Muscle of leg (tissue), 11 donors: ENCODE data around the gene SERPINA12. TPM values are rescaled to one million over a fixed set of nuclear protein-coding genes. Genes with fewer than 3 reads are reported as not detected.
"Not testable (repeated sequence)": the region's sequence is repeated elsewhere in the genome, so short reads cannot be mapped to it uniquely, and the experiment has no call there.

ENCODE experiments used
- DNase-seq: peaks from one replicate; pipeline ENCODE4 v3.0.0; 2013
- H3K27ac ChIP-seq: one replicate; pipeline ENCODE4 v1.5.1; 2013; ENCODE audit warnings: mild to moderate bottlenecking, low read length, control low read depth
- H3K27me3 ChIP-seq: one replicate; pipeline ENCODE4 v1.6.1; 2013; ENCODE audit warnings: low read length; ENCODE audit not compliant: control insufficient read depth, insufficient read depth
- H3K36me3 ChIP-seq: one replicate; pipeline ENCODE4 v1.6.1; 2013; ENCODE audit warnings: low read length; ENCODE audit not compliant: control insufficient read depth, insufficient read depth
- H3K4me1 ChIP-seq: one replicate; pipeline ENCODE4 v1.6.1; 2013; ENCODE audit warnings: low read length; ENCODE audit not compliant: control insufficient read depth, insufficient read depth
- H3K4me3 ChIP-seq: one replicate; pipeline ENCODE4 v1.5.1; 2013; ENCODE audit warnings: low read length, control low read depth
- H3K9me3 ChIP-seq: replicated peaks from 2 replicates; pipeline ENCODE4 v1.6.1; 2013; ENCODE audit warnings: low read depth, low read length; ENCODE audit not compliant: control insufficient read depth
- WGBS: methylation state at CpG from one replicate; pipeline ENCODE4 v1.1.5; 2013; ENCODE audit warnings: missing lambda C conversion rate; ENCODE audit not compliant: insufficient coverage; 5-methylcytosine and 5-hydroxymethylcytosine counted together
- polyA plus RNA-seq, 8 donors: library from polyadenylated mRNA; unstranded; fragments of 120-200 nt; gene quantifications; one replicate each; pipeline versions ENCODE4 v1.2.1 to v1.2.3, GENCODE V29; 2013; ENCODE audit warnings: inconsistent platforms in 1 of 8, low replicate concordance in 1 of 8; ENCODE audit not compliant: insufficient read length in 8 of 8, insufficient read depth in 1 of 8
- total RNA-seq: library from RNA; stranded (reverse); fragments of 120-200 nt; gene quantifications from one replicate; pipeline ENCODE4 v1.2.4, GENCODE V29; 2013

SERPINA12 gene
- total and polyA plus RNA-seq, 9 donors = not detected

DNA sequence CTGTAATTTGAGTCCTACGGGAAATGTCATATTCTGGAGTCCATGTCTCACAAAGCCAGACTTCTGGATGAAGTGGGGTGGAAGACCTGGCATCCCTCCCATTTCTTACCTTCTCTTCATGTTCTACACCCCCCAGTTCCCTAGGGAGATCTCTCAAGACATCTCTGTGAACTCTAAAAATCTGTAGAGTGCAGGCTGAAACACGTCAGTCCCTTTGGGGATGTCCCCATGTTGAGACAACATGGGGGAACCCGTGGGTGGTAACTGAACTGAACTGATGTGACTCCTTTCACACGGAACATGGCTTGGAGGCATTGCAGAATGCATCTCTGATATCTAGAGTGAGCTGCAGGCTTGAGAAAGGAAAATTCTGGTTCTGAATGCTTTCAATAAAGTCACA is 15.2 kb downstream of the SERPINA12 start:
- WGBS = 67% methylated on average over 3 of the region's 4 CpGs
- Histone ChIP-seq H3K4me1 (no peaks in the 10 kb centered on the region), H3K4me3 (no peak overlapping the region), H3K9me3 (no peaks in the 10 kb centered on the region), H3K27ac (no peak overlapping the region), H3K36me3 (no peaks in the 10 kb centered on the region), H3K27me3 (peaks cover 5% of the 10 kb centered on the region)
- DNase-seq = no peak

DNA sequence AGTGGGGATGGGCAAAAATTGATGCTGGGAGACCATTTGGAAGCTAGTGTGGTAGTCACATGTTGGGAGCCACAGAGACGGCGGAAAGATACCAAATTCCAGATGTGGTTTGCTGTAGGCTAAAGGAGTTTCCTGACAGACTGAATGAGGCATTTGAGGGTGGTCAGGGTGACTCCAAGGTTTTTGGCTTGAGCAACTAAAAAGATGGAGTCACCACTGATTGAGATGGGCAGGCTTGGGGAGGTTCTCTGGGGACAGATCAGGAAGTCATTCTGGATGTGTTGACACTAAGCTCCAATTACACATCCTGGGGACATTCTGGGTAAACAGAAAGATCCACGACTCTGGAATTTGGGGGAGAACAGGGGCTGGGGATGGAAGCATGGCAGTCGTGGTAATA is 17.8 kb downstream of the SERPINA12 start:
- H3K27me3 ChIP-seq = peaks cover 16% of the 10 kb centered on the region
- WGBS = 44% methylated on average over 3 of the region's 4 CpGs

DNA sequence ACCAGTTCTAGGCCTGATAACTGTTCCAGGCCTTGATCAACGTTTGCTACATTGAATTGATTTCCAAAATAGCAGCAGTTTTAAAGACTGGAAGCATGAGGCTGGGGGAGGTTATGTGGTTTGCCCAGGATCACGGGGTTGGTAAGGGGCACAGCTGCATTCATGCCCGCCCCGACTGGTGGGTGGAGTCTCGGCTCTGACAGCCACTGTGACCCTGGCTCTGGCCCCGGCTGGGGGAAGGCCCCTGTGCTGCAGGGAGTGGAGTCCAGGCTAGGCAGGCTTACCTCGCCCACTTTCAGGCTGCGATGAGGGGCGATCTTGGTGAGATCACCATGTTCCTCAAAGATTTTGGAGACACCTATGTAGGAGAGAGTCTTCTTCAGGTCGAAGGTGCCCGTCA is 19.9 kb downstream of the SERPINA12 start:
- H3K36me3 ChIP-seq = no peaks in the 10 kb centered on the region
- no peaks in the 10 kb centered on the region for H3K9me3 ChIP-seq
- no peak overlapping the region for H3K4me3 ChIP-seq
- DNase-seq = no peak
- H3K27ac ChIP-seq = no peak overlapping the region
- peaks cover 27% of the 10 kb centered on the region for H3K27me3 ChIP-seq
- 58% methylated on average over 8 of the region's 11 CpGs for WGBS
- peaks cover 9% of the 10 kb centered on the region for H3K4me1 ChIP-seq

More for the DNA sequence above, 17.8 kb downstream of the SERPINA12 start:
- peaks cover 4% of the 10 kb centered on the region for H3K4me1 ChIP-seq
- H3K4me3 ChIP-seq = no peak overlapping the region
- H3K9me3 ChIP-seq = no peaks in the 10 kb centered on the region
- H3K27ac ChIP-seq = no peak overlapping the region
- DNase-seq = no peak
- H3K36me3 ChIP-seq = no peaks in the 10 kb centered on the region

- 34% methylated on average over 3 of the region's 5 CpGs for WGBS
- Histone ChIP-seq H3K4me1 (peaks cover 9% of the 10 kb centered on the region), H3K27ac (no peak overlapping the region), H3K36me3 (no peaks in the 10 kb centered on the region), H3K27me3 (peaks cover 29% of the 10 kb centered on the region), H3K4me3 (no peak overlapping the region), H3K9me3 (no peaks in the 10 kb centered on the region)
- DNase-seq = no peak
Observed at GRCh38 chr14:94486883-94487282, 22.4 kb downstream of the SERPINA12 start.

GRCh38 chr14:94485944-94486841 is 23.1 kb downstream of the SERPINA12 start:
- Histone ChIP-seq H3K36me3 (no peaks in the 10 kb centered on the region), H3K9me3 (no peaks in the 10 kb centered on the region), H3K27me3 (peaks cover 29% of the 10 kb centered on the region), H3K4me3 (no peak overlapping the region), H3K4me1 (peaks cover 9% of the 10 kb centered on the region), H3K27ac (no peak overlapping the region)
- DNase-seq = peak; percentile 50
- 19% methylated on average over 22 of the region's 26 CpGs for WGBS

DNA sequence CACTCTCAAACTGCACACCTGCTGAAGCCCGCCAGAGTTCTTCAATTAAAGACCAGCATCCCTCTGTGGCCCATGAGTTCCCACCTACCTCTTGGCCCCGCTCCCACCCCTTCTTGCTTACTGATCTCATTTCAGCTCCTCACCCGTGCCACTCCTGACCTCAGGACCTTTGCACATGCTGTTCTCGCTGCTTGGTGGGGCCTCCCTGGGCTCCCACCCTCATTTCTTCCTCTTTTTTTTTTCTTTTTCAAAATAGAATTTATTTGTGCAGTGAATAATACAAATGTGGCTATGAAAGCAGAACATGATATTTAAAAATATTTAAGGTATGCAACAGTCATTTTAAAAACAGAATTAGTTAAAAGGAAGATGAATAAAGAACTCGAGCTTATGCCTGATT is 24.8 kb downstream of the SERPINA12 start:
- Histone ChIP-seq H3K9me3 (no peaks in the 10 kb centered on the region), H3K27me3 (peaks cover 26% of the 10 kb centered on the region), H3K36me3 (no peaks in the 10 kb centered on the region), H3K4me1 (peaks cover 9% of the 10 kb centered on the region), H3K27ac (no peak overlapping the region), H3K4me3 (no peak overlapping the region)
- DNase-seq = no peak
- WGBS = 88% methylated on average over 2 of the region's 5 CpGs

DNA sequence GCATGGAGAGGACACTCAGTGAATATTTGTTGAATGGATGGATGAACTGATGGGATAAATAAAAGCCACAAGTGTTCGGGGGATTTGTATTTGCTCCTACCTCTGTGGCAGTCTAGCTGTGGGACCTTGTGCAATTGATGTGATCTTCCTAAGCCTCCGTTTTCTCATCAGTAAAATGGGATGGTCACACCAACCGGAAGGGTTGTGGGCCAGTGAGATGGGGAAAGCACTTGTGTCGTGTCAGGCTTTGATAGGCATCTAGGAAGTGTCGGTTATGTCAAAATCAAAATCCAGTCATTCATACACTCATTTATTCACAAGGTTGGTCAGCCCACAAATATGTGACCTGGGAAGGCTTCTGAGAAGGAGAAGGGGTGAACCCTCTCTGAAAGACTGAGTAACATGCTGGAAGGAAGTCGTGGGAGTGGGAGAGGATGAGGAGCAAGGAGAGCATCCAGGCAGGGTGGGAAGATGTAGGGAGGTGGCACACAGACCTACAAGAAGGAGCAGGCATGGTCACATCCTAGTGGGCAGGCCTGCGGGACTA is 25.5 kb downstream of the SERPINA12 start:
- peaks cover 3% of the 10 kb centered on the region for H3K9me3 ChIP-seq
- WGBS = 67% methylated on average over 2 of the region's 7 CpGs
- H3K4me1 ChIP-seq = peaks cover 9% of the 10 kb centered on the region
- no peak overlapping the region for H3K27ac ChIP-seq
- no peak for DNase-seq
- H3K36me3 ChIP-seq = no peaks in the 10 kb centered on the region
- peaks cover 26% of the 10 kb centered on the region for H3K27me3 ChIP-seq
- no peak overlapping the region for H3K4me3 ChIP-seq

DNA sequence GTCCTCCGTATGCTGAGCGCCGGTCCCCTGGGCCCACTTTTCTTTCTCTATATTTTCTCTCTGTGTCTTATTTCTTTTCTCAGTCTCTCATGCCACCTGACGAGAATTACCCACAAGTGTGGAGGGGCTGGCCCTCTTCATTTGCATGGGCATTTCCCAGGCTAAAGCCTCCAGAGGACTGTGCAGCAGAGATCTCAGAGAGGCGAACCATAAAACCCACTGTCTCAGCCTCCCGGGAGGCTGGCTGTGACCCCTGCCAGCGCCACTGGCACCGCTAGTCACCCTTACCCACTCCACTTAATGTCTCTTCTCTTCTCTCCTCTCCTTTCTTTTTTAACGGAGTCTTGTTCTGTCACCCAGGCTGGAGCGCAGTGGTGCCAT is 26.2 kb downstream of the SERPINA12 start:
- Histone ChIP-seq H3K4me3 (no peak overlapping the region), H3K4me1 (peaks cover 9% of the 10 kb centered on the region), H3K27me3 (peaks cover 26% of the 10 kb centered on the region), H3K27ac (no peak overlapping the region), H3K9me3 (peaks cover 6% of the 10 kb centered on the region), H3K36me3 (no peaks in the 10 kb centered on the region)
- 90% methylated on average over 7 of the region's 10 CpGs for WGBS
- DNase-seq = no peak

DNA sequence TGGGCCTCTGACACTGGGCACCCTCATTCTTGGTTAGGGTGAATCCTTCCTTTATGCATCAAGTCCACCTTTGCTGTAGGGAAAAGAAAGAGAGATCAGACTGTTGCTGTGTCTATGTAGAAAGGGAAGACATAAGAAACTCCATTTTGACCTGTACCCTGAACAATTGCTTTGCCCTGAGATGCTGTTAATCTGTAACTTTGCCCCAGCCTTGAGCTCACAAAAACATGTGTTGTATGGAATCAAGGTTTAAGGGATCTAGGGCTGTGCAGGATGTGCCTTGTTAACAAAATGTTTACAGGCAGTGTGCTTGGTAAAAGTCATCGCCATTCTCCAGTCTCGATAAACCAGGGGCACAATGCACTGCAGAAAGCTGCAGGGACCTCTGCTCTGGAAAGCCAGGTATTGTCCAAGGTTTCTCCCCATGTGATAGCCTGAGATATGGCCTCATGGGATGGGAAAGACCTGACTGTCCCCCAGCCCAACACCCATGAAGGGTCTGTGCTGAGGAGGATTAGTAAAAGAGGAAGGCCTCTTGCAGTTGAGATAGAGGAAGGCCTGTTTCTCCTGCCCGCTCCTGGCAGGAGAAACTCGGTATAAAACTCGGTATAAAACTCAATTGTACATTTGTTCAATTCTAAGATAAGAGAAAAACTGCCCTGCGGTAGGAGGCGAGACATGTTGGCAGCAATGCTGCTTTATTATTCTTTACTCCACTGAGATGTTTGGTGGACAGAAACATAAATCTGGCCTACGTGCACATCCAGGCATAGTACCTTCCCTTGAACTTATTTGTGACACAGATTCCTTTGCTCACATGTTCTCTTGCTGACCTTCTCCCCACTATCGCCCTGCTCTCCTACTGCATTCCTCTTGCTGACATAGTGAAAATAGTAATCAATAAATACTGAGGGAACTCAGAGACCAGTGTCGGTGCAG is 26.9 kb downstream of the SERPINA12 start:
- not testable (repeated sequence) for DNase-seq, H3K36me3 ChIP-seq, H3K4me1 ChIP-seq, H3K9me3 ChIP-seq, H3K27ac ChIP-seq, H3K4me3 ChIP-seq
- WGBS = 76% methylated on average over 4 of the region's 10 CpGs
- peaks cover 22% of the 10 kb centered on the region for H3K27me3 ChIP-seq
